GM19468 (cell line): ENCODE data around the gene PRKG1.

Experiments
- ATAC-seq: cut with Tn5 transposase; IDR thresholded peaks from one replicate; pipeline ENCODE4 v1.9.1; 2021; ENCODE audit warnings: mild to moderate bottlenecking, moderate library complexity, moderate number of reproducible peaks; ENCODE audit not compliant: unreplicated experiment; ENCODE audit errors: extremely low read depth

PRKG1 gene

DNA sequence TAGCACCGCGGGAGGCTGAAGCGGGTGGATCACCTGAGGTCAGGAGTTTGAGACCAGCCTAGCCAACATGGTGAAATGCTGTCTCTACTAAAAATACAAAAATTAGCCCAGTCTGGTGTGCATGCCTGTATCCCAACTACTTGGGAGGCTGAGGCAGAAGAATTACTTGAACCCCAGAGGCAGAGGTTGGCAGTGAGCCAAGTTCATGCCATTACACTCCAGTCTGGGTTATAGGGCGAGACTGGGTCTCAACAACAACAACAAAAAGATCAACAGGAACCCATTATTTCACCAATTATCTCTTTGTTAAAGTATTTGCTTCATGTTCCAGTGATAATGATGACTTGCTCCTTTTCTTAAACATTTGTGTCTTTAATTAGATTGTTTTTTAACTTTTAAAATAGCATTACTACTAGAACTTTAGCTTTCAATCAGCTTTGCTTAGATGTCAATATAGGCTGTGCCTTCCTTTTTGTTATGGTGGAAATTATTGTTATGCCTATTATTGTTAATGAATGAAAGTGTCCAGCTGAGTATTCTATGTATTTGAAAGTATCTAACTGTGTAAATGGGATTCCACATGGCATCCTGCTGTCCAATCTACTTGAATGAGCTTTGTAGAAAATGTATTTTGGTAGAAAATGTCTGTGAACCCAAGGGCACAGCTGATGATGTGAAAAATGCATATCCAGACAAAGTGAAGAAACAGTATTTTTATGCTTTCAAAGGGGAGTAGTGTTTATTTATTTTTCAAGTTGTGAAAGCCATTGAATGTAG lies 686.8 kb downstream of the PRKG1 start:
- no peak for ATAC-seq

DNA sequence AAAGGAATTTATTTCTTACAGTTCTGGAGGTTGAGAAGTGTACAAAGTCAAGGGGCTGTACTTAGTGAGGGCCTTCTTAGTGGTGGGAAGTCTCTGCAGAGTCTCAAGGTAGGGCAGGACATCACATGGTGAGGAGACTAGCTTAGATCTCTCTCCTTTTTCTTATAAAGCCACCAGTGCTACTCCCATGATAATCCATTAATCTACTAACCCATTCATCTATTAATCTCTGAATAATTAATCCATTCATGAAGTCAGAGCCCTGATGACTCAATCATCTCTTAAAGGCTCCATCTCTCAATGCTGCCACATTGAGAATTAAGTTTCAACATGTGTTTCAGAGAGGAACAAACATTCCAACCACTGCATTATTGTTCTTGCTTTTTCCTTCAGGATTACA lies 689.5 kb downstream of the PRKG1 start:
- no peak for ATAC-seq

DNA sequence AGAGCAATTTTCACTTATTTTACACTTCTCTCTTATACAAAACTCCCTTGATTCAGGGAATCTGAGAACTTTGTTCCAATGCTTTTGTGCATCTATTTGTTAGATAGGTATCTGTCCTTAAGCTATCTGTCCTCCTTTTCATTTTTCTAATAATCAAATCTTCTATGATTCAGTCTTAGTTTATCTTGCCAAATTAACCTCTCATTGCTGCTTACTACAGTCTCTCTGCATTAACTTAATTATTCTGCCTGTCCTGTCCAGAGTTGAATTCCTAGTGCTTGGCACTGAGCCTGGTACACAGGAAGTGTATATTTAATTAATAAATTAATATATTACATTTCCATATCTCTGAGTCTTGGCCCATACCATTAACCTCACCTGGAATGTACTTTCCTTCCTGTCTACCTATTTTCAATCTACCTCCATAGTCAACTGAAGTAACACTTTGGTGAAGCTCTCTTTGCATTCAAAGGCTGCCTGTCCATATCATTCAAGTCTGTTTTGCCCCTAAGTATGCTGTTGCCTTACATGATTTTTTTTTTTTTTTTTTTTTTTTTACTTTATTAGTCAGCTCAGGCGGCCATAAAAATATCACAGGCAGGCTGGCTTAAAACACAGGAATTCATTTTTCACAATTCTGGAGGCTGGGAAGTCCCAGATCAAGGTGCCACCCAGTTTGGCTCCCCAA lies 691.1 kb downstream of the PRKG1 start:
- no peak for ATAC-seq

DNA sequence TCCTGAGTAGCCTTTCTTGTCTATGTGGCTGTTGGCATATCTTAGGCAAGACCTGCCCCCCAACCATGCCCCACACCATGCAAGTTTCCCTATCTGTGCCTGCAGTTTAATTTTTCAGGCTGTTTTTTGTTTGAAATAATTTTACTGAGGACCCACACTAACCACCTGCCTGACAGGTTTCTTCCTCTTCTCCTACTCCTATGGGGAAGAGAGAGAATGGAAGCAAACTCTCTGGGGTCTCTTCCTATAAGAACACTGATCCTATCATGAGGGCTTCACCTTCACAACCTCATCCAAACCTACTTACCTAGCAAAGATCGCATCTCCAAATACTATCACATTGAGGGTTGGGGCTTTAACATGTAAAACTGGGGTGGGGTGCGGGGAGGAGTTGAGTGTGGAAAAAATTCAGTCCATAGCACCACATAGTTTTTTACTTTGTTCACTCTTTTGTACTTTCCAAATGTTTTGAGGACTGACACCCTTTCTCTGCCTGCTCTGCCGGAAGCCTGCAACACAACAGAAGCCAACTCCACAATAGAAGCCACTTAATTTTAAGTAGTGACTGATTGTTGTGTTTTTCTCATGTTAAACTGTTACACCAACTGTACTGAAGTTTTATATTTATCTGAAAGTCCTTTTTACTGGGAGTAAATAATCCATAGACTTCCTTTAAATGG lies 692.3 kb downstream of the PRKG1 start:
- no peak for ATAC-seq

DNA sequence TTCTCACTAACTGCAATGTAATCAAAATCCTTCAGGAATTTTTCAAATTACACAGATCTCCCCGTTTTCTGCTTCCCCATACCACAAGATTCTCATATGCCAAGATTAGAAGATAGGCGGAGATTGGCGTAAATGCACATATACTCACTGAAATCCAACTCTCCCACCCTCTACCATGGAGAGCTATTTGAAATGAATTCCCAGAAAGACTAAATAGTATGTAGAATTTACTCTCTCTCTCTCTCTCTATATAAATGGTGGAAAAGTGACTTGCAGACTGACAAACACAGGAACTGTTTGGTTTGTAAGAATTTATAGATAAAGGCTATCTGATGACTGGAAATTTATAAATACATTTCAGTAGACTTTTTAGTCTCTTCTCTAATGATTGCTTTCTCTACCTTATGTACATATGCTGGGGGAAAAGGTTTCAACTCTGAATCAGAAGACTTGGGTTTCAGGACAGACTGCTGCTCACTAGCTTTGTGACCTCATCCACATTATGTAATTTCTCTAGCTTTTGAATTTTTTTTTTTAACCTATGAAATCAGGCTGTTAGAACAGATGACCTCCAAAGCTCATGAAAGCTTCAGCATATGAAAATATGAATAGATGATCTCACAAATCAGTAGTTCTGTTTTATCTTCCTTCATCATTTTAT lies 692.9 kb downstream of the PRKG1 start:
- no peak for ATAC-seq

DNA sequence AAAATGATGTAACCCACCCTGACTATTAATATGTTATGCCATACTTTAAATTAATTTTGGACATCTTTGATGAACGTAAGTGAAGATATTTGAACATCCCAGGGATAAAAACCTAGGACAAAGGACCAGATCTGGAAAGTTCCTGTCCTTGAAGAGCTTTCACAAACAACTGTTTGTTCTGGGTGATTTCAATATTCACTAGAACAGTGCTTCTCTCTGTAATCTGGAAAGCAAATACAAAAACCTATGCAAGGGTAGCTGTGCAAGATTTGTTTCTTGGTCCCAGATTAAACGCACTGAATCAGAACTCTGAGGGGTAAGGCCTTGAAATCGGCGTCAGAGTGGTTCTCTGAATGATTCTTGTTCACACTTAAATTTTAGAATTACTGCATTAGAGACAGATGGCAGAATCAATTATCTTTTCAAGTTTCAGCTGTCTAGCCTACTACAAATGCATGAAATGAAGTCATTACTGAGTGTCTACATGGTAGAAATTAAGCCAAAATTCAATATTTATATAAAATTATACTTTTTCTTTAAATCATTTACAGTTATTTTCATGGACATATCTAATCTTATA lies 694.7 kb downstream of the PRKG1 start:
- ATAC-seq, result no peak

DNA sequence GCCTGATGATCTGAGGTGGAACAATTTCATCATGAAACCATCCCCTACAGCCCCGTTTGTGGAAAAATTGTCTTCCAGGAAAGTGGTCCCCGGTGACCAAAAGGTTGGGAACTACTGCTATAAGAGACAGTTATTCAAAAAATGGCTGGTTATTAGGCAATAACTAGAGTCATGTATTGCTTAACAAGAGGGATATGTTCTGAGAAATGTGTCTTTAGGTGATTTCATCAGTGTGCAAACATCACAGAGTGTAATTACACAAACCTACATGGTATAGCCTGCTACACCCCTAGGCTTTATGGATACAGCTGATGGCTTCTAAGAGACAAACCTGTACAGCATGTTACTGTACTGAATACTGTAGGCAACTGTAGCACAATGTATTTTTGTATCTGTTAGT lies 696.4 kb downstream of the PRKG1 start:
- ATAC-seq, result no peak

DNA sequence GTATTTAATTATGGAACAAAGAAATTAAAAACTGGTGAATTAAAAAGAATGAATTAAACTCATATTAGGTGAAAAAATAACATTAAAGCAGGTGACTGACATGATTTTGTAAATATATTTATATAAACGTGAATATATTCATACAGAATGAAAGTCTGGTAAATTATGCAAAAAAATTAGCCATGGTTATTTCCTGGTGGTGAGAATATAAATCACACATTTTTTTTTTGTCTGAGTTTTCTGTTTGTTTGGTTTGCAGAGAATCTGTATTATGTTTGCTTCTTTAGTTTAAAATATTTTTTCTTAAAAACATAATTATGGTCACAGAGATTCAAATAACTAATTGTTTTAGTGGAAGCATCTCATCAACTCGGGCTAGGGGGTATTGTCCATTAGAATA lies 698.1 kb downstream of the PRKG1 start:
- no peak for ATAC-seq

DNA sequence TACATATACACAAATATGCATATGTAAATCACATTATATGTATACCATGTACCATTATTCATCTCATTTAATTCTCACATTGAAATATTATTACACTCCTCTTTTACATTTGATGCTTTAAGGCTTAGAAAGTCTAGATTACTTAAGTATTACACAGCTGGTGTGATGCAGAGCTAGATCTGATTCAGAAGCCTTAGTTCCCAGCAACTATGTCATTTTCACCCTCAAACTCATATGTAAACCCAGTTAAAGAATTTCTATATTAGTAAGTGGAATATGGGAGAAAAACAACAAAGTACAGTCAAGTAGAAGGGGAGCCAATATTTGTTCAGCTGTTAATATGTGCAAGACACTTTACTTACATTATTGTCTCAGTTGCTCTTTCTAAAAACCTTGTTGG lies 699.4 kb downstream of the PRKG1 start:
- ATAC-seq, result no peak

DNA sequence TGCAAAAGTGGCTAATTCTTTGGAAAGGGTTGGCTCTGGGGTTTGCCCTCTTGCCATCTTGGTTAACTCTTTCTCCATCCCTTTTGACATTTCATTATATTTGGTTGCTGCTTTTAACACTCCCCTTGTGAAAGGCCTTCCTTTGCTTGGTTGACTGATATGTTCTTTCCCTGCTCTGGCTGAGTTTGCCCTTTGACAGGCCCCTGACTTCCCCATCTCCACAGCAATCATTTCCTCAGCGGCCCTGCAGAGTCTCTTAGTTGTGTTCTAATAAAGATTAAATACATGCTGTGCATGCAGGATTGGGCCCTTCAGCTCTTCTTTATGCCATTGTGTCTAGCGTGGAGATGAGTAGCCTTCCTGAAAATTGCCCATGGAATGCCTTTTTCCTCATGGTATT lies 709.7 kb downstream of the PRKG1 start:
- no peak for ATAC-seq

DNA sequence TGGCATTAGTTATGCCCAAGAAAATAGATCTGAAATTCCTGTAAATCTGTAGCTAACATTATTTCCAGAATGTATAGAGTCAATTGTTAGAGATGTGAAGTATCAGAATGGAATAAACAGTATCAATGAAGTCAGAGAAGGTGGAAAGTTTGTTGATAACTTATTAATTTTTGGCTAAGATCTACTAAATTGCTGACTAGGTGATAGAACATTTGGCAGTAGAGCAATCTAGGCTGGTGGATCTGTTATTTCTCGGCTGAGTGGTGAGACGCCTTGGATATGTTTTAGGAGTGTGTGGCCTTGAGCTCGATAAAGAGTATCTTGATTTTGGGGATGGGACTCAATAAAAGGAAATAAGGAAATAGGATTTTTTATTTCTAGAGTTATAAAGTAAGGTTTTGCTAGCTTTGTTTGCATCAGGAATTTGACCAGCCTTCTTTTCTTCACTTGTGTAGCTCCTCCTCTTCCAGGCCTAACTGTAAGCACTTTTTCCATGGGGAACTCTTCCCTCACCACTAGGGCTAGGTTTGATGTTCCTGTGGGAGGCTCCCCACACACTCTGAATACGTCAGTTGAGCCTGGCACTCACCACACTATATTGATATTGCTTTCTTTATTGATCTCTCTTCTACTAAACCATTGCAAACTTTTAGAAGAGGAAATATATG lies 711.9 kb downstream of the PRKG1 start:
- ATAC-seq, result no peak

DNA sequence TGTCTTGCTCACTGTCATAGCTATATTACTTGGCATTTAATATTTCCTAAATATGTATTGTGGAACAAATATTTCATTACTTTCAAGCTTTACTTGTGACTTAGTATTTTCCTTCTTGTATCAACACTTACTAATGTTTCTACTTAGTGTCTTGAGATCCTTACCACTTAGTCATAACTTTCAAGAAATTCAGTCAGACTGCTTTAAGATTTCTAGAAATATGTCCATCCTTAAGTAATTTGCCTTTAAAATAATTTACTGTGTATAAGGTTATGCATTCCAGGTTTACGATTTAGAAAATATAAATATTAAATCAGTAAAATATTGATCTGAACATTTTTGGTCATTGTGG lies 712.4 kb downstream of the PRKG1 start:
- ATAC-seq, result no peak

DNA sequence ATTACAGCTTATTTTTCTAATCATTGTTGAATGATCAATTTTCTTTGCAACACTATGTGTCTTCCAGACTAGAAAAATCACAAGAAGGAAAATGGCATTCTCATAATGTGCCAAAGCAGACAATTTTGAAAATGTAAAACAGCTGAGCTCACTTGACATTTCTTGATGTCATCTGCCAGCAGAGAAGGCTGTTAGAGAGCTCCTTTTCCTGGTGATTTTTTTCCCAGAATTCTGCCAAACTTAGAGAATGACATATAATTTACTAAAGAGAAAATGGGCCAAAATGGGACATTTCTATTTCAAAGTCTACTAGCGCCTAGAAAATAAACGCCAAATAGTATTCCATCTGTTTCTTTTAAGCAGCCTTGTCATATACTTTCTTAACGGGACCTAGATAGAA lies 714.0 kb downstream of the PRKG1 start:
- no peak for ATAC-seq

DNA sequence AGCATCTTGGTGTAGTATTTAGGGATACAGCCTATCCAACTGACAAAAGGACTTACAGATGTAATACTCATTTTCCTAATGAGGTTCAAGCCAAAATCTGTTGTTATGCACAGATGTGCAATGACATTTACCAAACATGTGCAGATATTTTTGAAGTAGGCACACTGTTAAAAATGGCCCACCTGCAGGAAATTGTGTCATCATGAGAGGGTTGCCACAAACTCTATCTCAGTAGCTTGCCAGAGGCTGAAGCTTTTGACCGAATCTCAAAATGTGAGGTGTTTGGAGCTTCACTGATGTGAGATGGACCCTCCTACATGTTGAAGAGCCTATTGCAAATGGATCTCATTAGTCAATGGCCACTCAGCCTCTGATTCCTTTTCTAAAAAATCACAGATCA lies 714.8 kb downstream of the PRKG1 start:
- ATAC-seq, result no peak

DNA sequence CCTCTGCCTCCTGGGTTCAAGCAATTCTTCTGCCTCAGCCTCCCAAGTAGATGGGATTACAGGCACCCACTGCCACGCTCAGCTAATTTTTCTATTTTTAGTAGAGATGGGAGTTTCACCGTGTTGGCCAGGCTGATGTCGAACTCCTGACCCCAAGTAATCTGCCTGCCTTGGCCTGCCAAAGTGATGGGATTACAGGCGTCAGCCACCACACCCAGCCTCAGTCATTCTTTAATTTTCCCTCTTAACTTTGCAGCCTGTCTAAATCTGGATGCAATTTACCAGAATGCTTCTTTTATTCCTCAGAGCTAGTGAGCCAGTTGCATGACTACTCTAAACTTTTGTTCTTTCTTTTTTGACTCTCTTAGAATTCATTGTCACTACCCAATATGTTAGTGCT lies 715.6 kb downstream of the PRKG1 start:
- no peak for ATAC-seq

DNA sequence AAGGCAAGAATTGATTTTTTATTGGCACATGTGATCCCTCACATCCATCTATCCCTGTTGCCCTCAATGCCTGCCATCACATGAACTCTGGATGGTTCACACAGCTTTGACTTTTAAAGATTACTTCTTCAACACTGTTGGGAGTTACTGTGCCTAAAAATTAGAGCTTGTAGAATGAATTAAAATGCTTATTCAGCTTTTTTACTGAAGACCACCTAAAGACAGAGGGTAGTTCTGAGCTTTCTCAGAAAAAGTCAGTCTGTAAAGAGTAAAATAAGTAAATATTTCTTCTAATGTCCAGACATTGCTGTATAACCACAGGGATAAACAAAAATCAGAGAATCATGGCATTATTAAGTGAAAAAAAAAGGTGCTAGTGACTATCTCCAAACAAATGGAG lies 718.4 kb downstream of the PRKG1 start:
- no peak for ATAC-seq

DNA sequence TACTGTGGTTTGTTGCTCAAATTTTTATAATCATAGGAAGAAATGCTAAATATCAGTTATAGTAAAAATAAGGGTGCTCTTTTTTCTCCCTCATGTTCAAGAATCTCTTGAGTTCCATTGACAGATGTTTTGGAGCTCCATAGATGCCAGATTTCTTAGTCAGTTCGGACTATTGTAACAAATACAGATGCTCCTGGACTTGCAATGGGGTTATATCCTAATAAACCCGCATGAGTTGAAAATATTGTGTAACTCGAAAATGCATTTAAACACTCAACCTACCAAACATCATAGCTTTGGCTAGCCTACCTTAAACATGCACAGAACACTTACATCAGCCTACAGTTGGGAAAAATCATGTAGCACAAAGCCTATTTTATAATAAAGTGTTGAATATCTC lies 725.8 kb downstream of the PRKG1 start:
- ATAC-seq, result no peak

DNA sequence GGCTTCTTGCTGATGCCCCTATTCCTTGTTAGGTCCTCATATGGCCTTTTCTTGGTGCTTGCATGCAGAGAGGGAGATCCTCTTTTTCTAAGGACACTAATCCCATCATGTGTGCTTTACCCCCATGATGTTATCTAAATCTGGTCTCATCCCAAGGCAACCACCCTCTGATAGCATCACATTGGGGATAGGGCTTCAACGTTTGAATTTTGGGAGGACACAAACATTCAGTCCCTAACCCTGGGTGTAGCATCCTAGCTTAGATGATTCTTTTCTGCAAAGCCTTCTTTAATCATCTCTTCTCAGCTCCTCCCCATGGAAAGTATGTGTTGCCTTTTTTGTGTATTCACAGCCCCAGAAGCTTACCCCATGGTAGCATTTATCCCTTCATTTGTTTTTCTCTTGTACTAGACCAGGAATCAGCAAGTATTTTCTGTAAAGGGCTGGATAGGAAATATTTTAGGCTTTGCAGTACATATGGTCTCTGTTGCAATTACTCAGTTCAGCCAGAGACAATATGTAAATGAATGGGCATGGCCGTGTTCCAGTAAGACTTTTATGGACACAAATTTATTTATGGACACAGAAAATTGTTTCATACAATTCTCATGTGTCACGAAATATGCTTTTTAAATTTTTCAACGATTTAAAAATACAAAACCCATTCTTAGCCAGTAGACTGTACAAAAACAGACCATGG lies 726.6 kb downstream of the PRKG1 start:
- ATAC-seq, result no peak

DNA sequence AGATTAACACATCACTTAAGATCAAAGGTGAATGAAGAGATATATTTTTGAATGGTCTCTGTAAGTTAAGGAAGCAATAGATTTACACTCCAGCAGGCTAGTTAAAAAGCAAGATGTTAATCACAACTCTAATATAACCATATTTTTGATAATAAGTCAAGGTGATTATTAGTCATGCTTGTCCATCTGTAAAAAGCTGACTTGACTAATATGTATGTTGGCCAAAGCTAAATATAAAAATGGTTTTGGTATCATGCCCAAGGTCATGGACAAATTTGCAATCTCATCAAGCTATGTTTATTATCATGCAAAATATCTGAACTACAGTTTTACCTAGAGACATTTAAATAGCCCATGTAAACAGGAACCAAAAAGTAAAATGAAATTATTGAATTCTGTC lies 727.7 kb downstream of the PRKG1 start:
- no peak for ATAC-seq

DNA sequence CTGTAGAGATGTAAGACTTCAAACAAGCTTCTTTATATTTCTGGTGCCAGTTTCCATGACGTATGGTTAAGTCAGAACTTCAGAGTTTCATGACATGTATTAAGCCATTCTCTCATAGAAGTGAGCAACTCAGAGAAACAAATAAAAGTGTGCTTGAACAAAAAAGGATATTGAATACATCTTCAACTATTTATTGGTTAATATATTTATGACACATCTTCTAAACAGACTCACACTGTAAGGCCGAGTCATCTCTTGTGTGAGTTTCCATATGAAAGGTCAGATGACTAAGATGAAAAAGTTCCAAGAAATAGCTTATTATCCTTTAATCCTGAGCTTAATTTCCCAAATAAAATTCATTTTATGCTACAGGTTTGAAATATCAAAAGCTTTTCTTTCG lies 730.6 kb downstream of the PRKG1 start:
- ATAC-seq, result no peak
